NOMO-1 (cell line): ENCODE measurements around the gene GAA.
A peak's percentile ranks its signal among the peaks of the same experiment; 100 is the strongest.

ENCODE experiments used
- DNase-seq, 2 experiments: peaks; one replicate each; lab custom pipeline; 2025; ENCODE audit not compliant: unreplicated experiment in 2 of 2; lab: John Stamatoyannopoulos, UW

Gene GAA

GRCh38 chr17:80101011-80101945 is at the start of gene GAA:
Gene GAA, plus strand, starts transcription at chr17:80101581. Its CDS starts 3,006 bp downstream, at chr17:80104587.
- DNase-seq, result peak; percentile 58 to 80

- DNase-seq, result no peak
These were observed 49.7 kb upstream of the GAA start for GRCh38 chr17:80051681-80052080.

GRCh38 chr17:80053102-80053501 is 48.3 kb upstream of the GAA start:
- DNase-seq, result no peak

DNA sequence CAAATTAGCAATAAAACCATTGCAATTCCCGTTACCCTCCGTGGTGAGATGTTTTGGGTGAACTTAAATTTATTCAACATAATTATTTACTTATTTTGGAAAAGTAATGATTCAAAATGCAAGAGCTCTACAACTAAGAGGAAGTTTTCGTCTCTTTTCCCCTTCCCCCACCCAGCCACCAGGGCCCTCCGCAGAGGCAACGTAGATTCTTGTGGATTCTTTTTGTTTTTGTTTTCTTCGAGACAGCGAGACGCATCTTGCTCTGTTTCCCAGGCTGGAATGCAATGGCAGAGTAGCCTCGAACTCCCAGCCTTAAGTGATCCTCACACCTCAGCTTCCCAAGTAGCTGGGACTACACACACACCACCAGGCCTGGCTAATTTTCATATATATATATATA is 45.8 kb upstream of the GAA start:
- no peak for DNase-seq

DNA sequence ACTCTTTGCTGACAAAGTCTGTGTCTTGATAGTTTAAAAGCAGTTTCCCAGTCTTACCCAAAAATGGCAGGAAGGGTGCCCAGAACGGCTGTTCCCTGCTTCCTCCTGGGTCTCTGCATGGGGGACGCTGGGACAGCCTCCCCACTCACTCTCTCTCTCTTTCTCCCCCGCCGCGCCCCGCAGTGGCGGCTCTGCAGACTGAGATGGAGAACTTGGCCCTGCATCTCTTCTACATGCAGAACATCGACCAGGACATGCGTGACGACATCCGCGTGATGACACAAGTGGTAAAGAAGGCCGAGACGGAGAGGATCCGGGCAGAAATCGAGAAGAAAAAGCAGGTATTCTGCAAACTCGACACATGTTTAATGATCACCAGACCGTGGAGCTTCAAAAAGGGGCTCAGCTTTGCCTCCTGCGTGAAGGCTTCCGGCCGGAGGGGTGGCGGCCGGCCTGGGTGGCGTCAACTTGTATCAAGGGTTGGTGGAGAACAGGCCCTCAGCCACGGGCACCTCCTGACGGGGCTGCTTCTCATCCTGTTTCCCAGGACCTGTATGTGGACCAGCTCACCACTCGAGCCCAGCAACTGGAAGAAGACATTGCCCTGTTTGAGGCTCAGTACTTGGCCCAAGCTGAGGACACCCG is 42.9 kb upstream of the GAA start:
- no peak for DNase-seq

- DNase-seq, result no peak
These were observed 40.7 kb upstream of the GAA start for GRCh38 chr17:80060644-80061043.

- no peak for DNase-seq
These were observed 40.0 kb upstream of the GAA start for GRCh38 chr17:80061421-80061820.

DNA sequence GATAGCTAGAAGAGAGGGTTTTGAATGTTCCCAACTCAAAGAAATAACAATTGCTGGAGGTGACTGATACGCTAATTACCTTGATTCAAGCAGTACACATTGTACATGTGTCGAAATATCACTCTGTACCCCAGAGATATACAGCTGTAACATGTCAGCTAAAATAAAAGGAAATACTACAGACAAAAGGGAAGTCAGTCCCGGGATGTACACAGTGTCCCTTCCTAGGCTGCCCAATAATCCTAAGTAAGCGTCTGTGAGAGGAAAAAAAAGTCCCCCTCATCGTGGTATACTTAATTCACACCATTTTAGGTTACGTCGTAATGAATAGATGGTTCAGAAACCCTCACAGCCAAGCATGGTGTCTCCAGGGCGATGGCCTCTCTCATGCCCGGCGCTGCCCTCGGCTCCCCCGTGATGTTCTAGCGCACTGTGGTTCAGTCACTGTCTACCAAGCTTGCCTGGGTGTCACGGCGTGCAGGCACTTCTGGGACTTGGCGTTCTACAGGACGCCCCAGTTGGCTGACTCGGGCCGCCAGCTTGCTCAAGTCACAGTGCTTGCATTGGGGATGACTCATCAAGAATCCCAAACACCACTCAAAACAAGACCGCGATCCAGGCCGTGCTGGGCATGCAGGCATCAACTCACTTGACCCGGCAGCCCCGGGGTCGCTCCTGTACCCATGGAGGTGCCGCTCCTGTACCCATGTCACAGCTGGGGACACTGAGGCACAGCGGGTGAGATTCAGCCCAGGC is 37.4 kb upstream of the GAA start:
- peak; percentile 29 to 47 for DNase-seq

DNA sequence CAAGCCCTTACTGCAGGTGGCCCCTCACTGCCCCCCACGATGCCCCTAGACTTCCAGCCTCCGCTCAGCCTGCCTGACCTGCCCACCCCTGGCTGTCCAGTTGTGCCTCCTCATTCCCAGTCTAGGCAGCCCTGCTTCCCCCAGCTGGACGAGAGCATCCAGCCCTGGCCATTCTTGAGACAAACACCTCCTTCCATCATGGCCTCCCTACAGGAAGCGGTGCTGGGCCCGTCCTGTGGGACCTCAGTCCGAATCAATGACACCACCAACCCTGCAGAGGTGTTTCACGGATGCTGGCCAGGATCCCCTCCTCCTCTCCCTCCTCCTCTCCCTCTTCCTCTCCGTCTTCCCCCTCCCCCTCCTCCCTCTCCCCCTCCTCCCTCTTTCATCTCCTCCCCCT is 36.7 kb upstream of the GAA start:
- DNase-seq, result no peak

DNA sequence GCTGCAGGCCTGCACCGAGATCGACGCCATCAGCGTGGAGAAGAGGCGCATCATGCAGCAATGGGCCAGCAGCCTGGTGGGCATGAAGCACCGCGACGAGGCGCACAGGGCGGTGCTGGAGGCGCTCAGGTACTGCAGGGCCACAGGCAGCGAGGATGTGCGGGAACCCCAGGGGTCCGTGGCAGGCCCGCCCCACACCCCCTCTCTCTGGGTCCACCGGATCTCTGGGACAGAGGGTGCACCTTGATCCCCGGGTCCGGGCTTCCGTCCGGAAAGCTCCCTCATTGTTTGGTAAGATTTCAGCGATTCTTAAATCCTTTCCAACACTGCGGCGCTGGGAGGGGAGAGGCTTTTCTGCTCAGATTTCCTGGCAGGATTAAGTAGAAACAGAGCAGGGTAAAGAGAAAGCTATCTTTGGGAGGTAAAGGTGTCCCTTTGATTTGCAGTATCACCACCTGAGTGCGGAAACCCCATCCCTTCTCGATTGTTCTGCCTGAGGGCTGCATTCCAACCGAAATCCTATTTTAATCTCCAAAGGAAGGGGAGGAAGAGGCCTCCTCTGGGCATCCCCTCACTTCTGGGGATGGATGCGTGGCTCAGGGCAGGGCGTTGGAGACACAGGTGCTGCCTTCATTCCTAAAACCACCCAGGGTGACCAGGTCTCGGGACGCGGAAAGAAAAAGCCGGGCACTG is 35.8 kb upstream of the GAA start:
- no peak for DNase-seq

DNA sequence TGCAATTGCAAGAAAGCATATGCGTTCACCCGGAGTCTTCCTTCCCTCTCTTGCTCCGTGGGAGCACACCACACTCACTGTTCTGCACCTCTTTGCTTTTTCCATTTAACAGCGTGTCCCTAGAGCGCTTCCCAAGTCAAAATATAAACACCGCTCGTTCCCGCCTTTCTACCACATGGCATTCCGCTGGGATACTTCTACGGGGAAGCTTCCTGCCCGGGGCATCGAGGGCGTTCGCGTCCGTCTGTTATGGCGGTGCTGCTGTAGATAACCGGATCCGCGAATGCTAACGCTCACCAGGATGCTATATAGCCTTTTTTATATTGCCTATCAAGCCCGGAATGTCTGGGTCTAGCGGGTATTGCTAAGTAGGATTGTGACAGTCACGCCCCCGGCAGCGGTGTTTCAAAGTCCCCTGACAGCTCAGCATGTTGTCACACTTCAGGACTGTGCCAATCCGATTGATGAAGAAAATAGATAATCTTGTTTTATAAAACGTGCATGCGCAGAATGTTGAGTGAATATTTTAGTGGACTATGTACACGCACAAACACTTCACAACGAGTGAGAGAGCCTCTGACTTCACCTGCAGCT is 33.9 kb upstream of the GAA start:
- DNase-seq, result no peak

GRCh38 chr17:80068301-80069222 is 32.8 kb upstream of the GAA start:
- DNase-seq, result no peak

GRCh38 chr17:80070375-80071115 is 30.8 kb upstream of the GAA start:
- no peak for DNase-seq

GRCh38 chr17:80071116-80071841 is 30.1 kb upstream of the GAA start:
- DNase-seq, result no peak

DNA sequence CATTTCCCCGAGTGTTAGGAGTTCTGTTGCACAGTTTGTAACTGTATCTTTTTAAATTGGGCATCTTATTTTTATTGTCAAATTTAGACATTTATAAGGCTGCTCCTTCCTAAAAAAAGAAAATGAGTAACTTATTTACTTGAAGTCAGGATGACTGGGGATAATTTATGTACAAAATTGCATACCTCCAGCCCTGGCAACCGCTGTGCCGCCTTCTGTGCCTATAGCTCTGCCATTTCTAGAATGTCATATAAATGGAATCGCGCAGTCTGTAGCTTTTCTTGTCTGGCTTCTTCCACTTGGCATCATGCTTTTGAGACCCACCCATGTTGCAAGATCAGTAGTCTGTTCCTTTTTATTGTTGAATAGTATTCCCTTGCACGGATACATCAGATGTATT is 29.0 kb upstream of the GAA start:
- DNase-seq, result no peak

- DNase-seq, result no peak
These were observed 21.3 kb upstream of the GAA start for GRCh38 chr17:80080081-80080480.

DNA sequence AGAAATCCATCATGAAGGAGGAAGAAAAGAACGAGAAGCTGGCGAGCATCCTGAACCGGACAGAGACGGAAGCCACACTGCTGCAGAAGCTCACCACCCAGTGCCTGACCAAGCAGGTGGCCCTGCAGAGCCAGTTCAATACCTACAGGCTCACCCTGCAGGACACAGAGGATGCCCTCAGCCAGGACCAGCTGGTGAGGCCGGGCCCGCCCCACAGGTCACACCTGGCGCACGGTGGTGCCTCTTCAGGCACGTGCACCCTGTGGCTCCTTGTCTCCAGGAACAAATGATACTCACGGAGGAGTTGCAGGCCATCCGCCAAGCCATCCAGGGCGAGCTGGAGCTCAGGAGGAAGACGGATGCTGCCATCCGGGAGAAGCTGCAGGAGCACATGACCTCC is 19.8 kb upstream of the GAA start:
- DNase-seq, result no peak
